GM10248 (cell line): ENCODE data around the gene TXNRD2.

Source experiments
- CTCF ChIA-PET: fragments of 300-600 bp; sonication (Branson Sonifier 250); formaldehyde crosslinking; extraction: SDS; loops from one replicate; lab custom pipeline; 2021; ENCODE audit warnings: antibody characterized with exemption; lab: Yijun Ruan, JAX
- POLR2A ChIA-PET: fragments of 350-650 bp; sonication (Branson Sonifier 250); formaldehyde crosslinking; extraction: SDS; loops from one replicate; lab custom pipeline; 2020; ENCODE audit warnings: antibody characterized with exemption; lab: Yijun Ruan, JAX
- DNase-seq: peaks from one replicate; pipeline ENCODE4 v3.0.0; 2012; ENCODE audit errors: extremely low spot score
- TF ChIP-seq, protein P1 (sequence below): IDR thresholded peaks from 2 replicates; pipeline ENCODE4 v1.5.1; 2012; ENCODE audit warnings: mild to moderate bottlenecking, low read depth; ENCODE audit errors: extremely low read depth, missing control alignments, control extremely low read depth

TXNRD2 gene

DNA sequence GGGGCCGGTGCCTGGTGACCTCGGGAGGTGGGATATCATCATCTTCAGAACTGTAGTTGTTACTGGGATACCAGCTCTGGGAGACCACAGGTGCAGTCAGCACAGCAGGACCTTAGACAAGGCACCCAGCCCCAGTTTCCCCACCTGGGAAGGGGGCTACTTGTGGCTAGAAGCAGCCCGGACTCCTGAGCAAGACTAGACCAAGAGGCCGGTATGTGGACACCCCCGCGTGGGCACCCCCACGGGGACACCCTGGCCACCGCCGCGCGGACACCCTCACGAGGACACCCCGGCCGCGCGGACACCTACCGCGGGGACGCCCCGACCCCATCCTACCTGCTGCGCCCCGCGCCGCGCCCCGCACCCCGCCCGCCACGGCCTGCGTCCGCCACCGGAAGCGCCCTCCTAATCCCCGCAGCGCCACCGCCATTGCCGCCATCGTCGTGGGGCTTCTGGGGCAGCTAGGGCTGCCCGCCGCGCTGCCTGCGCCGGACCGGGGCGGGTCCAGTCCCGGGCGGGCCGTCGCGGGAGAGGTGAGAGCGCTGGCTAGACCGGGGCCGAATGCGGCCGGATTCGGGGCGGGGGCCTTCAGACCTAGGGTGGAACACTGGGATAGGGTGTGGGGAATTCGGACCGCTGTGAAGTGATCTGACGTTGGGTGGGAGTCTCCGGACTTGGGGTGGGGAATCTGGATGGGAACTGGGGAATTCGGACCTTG is at the start of gene TXNRD2, which contains the start of gene COMT:
TXNRD2 (minus strand) TSS at position 454 of the 718 bp plus-strand sequence; CDS start at position 439, 15 bp downstream.
COMT (plus strand) TSS at position 408 of the 718 bp plus-strand sequence. CDS start 20,755 bp downstream, outside the sequence.
- DNase-seq, result peak; percentile 90
- TF ChIP-seq, protein P1, sequence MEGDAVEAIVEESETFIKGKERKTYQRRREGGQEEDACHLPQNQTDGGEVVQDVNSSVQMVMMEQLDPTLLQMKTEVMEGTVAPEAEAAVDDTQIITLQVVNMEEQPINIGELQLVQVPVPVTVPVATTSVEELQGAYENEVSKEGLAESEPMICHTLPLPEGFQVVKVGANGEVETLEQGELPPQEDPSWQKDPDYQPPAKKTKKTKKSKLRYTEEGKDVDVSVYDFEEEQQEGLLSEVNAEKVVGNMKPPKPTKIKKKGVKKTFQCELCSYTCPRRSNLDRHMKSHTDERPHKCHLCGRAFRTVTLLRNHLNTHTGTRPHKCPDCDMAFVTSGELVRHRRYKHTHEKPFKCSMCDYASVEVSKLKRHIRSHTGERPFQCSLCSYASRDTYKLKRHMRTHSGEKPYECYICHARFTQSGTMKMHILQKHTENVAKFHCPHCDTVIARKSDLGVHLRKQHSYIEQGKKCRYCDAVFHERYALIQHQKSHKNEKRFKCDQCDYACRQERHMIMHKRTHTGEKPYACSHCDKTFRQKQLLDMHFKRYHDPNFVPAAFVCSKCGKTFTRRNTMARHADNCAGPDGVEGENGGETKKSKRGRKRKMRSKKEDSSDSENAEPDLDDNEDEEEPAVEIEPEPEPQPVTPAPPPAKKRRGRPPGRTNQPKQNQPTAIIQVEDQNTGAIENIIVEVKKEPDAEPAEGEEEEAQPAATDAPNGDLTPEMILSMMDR, result no peak
- ChIA-PET POLR2A (no interaction called here), CTCF (interaction anchor here (1.4 kb wide), 2 partner anchors 12 to 72 kb away, joined by 3 to 4 read pairs; no protein-coding TSS in a partner anchor)

DNA sequence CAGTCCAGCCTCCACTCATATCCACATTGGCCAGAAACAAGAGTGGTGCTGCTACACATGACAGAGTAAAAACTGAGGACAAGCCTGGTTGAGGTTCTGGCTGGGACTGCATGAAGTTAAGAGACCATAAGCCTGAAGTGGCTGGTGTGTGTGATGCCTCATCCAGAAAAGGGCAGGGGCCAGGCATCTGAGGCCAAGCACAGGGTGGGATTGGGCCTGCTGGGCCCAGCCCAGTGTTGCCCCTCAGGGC is 49.7 kb upstream of the TXNRD2 start:
- ChIA-PET CTCF (interaction anchor here (1.0 to 2.8 kb wide), 3 partner anchors 21 to 261 kb away, joined by 3 to 7 read pairs (median 7); no protein-coding TSS in a partner anchor), POLR2A (no interaction called here)
- TF ChIP-seq, protein P1, result no peak
- no peak for DNase-seq

DNA sequence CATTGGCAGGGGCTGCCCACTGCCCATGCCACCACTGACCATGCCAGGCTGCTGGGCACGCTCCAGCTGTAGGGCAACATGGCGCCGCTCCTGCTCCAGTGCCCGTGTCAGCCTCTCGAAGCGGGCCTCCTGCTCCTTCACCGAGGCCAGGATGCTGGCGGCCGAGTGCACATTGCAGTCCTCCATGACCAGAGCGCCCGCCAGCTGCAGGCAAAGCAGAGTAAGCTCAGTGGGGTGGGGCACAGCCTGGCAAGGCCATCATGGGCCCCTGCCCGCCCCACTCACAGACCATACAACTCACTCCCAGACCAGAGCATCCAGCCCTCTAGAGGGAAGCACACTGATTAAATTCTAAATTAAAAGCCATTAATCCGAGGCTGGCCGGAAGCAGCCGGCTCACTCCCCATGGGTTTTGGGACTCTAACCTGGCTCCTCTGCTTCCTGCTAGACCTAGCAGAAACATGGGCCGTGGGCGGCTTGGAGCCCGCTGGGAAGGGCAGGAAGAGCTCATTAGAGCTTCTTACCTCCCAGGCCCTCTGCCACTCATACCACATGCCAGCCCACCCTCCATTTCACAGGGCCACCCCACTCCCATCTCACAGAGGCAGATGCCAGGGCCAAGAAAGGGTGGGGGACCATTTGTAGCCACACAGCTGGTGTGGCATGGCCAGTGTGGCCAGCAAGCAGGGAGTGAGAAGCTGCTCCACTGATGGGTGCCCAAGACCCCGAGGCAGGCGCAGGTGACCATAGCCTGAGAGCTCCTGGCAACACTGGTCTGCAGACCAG is 49.2 kb upstream of the TXNRD2 start:
- no peak for DNase-seq
- ChIA-PET CTCF (interaction anchor here (0.6 to 2.8 kb wide), 6 partner anchors 21 to 260 kb away, joined by 3 to 7 read pairs (median 4); no protein-coding TSS in a partner anchor), POLR2A (no interaction called here)
- TF ChIP-seq, protein P1, result no peak

DNA sequence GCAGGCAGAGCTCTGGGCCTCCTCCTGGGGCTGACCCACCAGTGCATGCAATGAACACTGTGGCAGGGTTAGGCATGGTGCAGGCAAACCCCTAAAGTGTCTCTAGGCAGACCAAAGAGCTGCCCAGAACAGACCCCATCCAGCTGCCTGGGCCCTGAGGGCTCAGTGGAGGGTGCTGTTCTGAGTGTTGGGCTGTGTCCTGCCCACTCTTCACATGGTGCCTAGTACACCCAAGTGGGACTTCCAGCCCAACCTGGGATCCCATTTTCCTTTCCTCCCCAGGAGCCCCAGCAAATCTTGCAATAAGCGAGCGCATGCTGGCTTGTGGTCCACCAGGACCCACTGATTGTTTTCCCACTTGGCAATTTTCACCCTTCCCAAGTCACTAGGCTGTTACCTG is 48.6 kb upstream of the TXNRD2 start:
- TF ChIP-seq, protein P1, result no peak
- ChIA-PET POLR2A (no interaction called here), CTCF (interaction anchor here (0.6 to 2.8 kb wide), 5 partner anchors 20 to 260 kb away, joined by 3 to 7 read pairs (median 4); no protein-coding TSS in a partner anchor)

DNA sequence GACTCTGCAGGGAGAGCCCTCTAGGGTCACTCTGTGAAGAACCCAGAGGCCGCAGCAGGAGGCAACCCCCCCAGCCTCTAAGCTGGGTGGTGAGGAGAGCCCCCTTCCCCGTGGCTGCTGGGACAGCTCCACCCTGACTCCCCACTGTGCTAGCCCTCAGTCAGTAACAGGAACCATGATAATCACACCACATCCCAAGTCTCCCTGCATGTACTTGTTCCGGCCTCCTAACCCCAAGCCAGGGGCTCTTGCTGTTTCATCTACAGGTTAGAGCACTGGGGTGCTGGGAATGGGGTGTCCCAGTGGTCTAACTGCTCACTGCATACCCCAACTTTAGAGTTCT is 48.1 kb upstream of the TXNRD2 start:
- TF ChIP-seq, protein P1, result no peak
- ChIA-PET POLR2A (no interaction called here), CTCF (interaction anchor here (1.1 to 2.2 kb wide), 4 partner anchors 23 to 259 kb away, joined by 3 to 7 read pairs (median 4); no protein-coding TSS in a partner anchor)
- no peak for DNase-seq

More for the DNA sequence above, 48.6 kb upstream of the TXNRD2 start:
- no peak for DNase-seq

DNA sequence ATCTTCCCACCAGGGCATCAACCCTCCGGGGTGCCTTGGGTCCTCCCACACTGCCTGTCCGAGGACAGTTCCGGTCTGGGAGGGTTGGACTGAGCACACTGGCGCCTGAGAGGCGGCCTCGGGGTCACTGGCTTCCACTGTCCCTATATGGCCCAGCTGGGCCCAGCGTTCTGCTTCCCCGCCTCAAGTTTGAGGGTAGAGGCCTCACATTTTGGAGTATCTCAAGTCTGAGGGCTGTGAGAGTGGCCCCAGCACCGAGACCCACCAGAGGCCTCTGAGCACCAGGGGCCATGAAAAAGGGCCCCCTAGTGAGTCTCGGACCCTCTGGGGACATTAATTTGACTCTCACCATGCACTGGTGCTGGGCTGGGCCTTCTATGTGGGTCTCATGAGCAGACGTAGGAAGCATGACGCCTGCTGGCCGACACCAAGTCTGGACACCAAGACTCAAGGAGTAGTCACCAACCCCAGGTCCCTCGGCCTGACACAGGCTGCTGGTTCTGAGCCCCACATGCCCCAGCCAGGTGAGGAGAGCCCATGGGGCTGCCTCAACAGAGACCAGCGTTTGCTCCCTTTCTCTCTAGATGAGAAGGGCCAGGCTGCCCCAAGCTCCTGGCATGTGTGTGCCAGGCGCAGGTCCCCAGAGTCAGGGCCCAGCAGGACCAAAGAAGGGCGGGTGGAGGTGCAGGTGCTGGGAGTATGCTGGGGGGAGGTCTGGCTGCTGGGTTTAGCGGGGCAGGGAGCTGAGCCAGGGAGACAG is 47.5 kb upstream of the TXNRD2 start:
- ChIA-PET POLR2A (no interaction called here), CTCF (interaction anchor here (1.1 to 2.2 kb wide), 5 partner anchors 23 to 258 kb away, joined by 3 to 7 read pairs (median 4); no protein-coding TSS in a partner anchor)
- DNase-seq, result no peak
- TF ChIP-seq, protein P1, result no peak
